Caco-2 (cell line): ENCODE results near the gene SERP1. TPM values are rescaled to one million over a fixed set of nuclear protein-coding genes. Genes with fewer than 3 reads are reported as not detected.
A peak's percentile ranks its signal among the peaks of the same experiment; 100 is the strongest.

Experiments used
- Bru-seq: library from RNA; stranded (reverse); fragments of 400-500 nt; gene quantifications from one replicate; lab custom pipeline; 2021; lab: Mats Ljungman, UMichigan
- BruChase-seq, 2 experiments: library from RNA; stranded (reverse); fragments of 400-500 nt; gene quantifications; one replicate each; lab custom pipeline; 2021; lab: Mats Ljungman, UMichigan
- BruUV-seq: library from RNA; stranded (reverse); fragments of 400-500 nt; replicated peaks from 2 replicates; lab custom pipeline; 2021; lab: Mats Ljungman, UMichigan
- CTCF ChIA-PET: fragments of 300-600 bp; sonication (Branson Sonifier 250); formaldehyde crosslinking; loops from one replicate; lab custom pipeline; 2022; ENCODE audit warnings: antibody characterized with exemption; lab: Charles Lee
- POLR2A ChIA-PET: fragments of 300-600 bp; sonication (Branson Sonifier 250); formaldehyde crosslinking; loops from one replicate; lab custom pipeline; 2022; ENCODE audit warnings: antibody characterized with exemption; lab: Charles Lee
- DNase-seq, 2 experiments: peaks; one replicate each; pipeline versions ENCODE4 v3.0.0 to v3.0.0-alpha.2; 2020 to 2022
- H3K27me3 ChIP-seq: replicated peaks from 2 replicates; pipeline ENCODE4 v1.6.0; 2011; ENCODE audit warnings: low read length; ENCODE audit not compliant: control insufficient read depth, insufficient read depth
- H3K36me3 ChIP-seq: 2 replicates; pipeline ENCODE4 v1.5.1; 2011; ENCODE audit warnings: low read length; ENCODE audit not compliant: control insufficient read depth, insufficient read depth
- H3K4me1 ChIP-seq: fragments of 250-450 bp; sonication (Bioruptor Pico); 2 replicates; pipeline ENCODE4 v1.5.1; 2020; ENCODE audit warnings: mild to moderate bottlenecking
- H3K4me3 ChIP-seq: 2 replicates; pipeline ENCODE4 v1.5.1; 2011; ENCODE audit warnings: low read depth, mild to moderate bottlenecking, control low read depth, low read length
- H3K9me3 ChIP-seq: fragments of 250-450 bp; sonication (Bioruptor Pico); 2 replicates; pipeline ENCODE4 v1.5.1; 2020; ENCODE audit warnings: mild to moderate bottlenecking, moderate library complexity
- H3K27ac Mint-ChIP-seq: one replicate; pipeline ENCODE4 v1.8.0; 2022; ENCODE audit warnings: mixed read lengths; ENCODE audit not compliant: unreplicated experiment
- H3K27me3 Mint-ChIP-seq: one replicate; pipeline ENCODE4 v1.8.0; 2022; ENCODE audit warnings: mixed read lengths; ENCODE audit not compliant: insufficient read depth, unreplicated experiment
- H3K36me3 Mint-ChIP-seq: one replicate; pipeline ENCODE4 v1.8.0; 2022; ENCODE audit warnings: mild to moderate bottlenecking, mixed read lengths; ENCODE audit not compliant: insufficient read depth, unreplicated experiment
- H3K4me1 Mint-ChIP-seq: one replicate; pipeline ENCODE4 v1.8.0; 2022; ENCODE audit warnings: low read depth, mixed read lengths; ENCODE audit not compliant: unreplicated experiment
- H3K4me3 Mint-ChIP-seq: one replicate; pipeline ENCODE4 v1.8.0; 2022; ENCODE audit warnings: mild to moderate bottlenecking, moderate library complexity, mixed read lengths; ENCODE audit not compliant: unreplicated experiment
- H3K9me3 Mint-ChIP-seq: one replicate; pipeline ENCODE4 v1.8.0; 2022; ENCODE audit warnings: mixed read lengths; ENCODE audit not compliant: unreplicated experiment
- intact Hi-C: fragments of 100-400 bp; cut with micrococcal nuclease; formaldehyde crosslinking; loops from one replicate; pipeline ENCODE4 v1.10.0; 2022; ENCODE audit not compliant: unreplicated experiment
- long read RNA-seq: library from polyadenylated mRNA; stranded (forward); transcript quantifications from one replicate; pipeline ENCODE4 v2.0.0, GENCODE V29; 2022
- total RNA-seq: library from RNA; stranded (reverse); gene quantifications from 2 replicates; pipeline ENCODE4 v1.2.3, GENCODE V29; 2022
- TF ChIP-seq, protein P1 (sequence below), 2 experiments: fragments of 200-600 bp in 1 of 2; IDR thresholded peaks; 1 replicate in 1 of 2; 2 replicates in 1 of 2; pipeline versions ENCODE4 v1.5.1 to v1.8.0; 2011 to 2022; ENCODE audit warnings: antibody characterized with exemption in 1 of 2, control low read depth in 1 of 2, inconsistent platforms in 1 of 2, low read depth in 1 of 2, low read length in 1 of 2, mild to moderate bottlenecking in 1 of 2, moderate library complexity in 1 of 2; ENCODE audit not compliant: insufficient read depth in 1 of 2, severe bottlenecking in 1 of 2, unreplicated experiment in 1 of 2

Gene SERP1
- total RNA-seq, result 89.4 and 90.8 TPM in 2 replicates
- Bru-seq, nascent RNA, result percentile 70 among the genes with signal in this experiment
- percentile 77 among the genes with signal in this experiment for BruChase-seq, experiment 1, labeled RNA remaining after a 2-hour chase
- percentile 89 among the genes with signal in this experiment for BruChase-seq, experiment 2, labeled RNA remaining after a 6-hour chase
- long read RNA-seq, transcript SERP1-201 (3 exons, 3,171 nt), result major isoform, 376 of 448 reads
- long read RNA-seq, partial matches to known transcripts, result 5 of 448 reads
- long read RNA-seq, other reads (novel, unspliced or antisense), result 66 of 448 reads

DNA sequence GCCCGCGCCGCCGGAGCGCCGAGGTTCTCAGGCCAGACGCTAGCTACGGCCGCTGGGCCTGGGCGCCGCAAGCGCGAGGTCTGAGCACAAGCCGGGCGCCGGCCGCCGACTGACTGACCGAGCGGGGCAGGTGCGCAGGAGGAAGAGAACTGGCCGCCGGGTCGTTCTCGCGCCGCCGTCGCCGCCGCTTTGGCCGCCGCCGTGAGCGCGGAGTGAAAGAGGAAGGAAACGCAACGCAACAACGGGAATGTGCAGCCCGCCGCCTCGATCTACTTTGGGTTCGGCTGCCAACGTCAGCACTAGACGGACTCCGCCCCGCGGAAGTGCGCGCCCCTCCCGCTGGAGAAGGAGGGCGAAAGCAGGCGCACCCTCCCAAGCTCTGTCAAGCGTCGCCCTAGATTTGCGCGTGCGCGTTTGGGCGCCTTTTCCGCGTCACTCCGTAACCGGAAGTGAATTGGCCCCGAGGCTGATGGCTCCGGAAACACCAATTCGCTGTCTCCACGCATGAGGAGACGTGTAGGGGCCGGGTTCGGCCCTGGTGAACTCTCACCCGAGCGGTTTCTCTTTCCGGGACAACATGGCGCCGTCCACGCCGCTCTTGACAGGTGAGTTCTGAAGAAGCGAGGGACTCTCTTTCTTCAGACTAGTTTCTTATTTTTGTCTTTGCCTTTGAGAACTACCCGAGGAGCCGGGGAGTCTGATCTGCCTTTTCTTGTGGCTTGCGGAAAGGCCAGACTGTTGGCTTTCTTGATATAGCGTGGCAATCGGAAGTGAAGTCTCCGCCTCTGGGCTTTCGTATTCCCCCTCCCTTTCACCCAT is at the start of gene SERP1, which contains the start of gene EIF2A:
TSS of gene SERP1 (minus strand) at position 271 of the 819 bp plus-strand sequence. CDS start 361 bp downstream, outside the sequence.
TSS of gene EIF2A (plus strand) at position 562 of the 819 bp plus-strand sequence. CDS start at position 578, 16 bp downstream.
- POLR2A ChIA-PET, result interaction anchor here (0.6 to 1.3 kb wide), 10 partner anchors 9 to 576 kb away, joined by 3 to 6 read pairs (median 3); partner anchors contain the start of genes ERICH6, SELENOT and TSC22D2
- peak within 1 kb of the TSS; percentile 99 for H3K27ac Mint-ChIP-seq
- H3K4me1 Mint-ChIP-seq, result peaks cover 6% of the 10 kb centered on the region
- H3K9me3 ChIP-seq, result no peaks in the 10 kb centered on the region
- H3K4me1 ChIP-seq, result peaks cover 11% of the 10 kb centered on the region
- peak; percentile 98 for DNase-seq
- no peaks in the 10 kb centered on the region for H3K27me3 ChIP-seq
- CTCF ChIA-PET, result no interaction called here
- TF ChIP-seq, protein P1, sequence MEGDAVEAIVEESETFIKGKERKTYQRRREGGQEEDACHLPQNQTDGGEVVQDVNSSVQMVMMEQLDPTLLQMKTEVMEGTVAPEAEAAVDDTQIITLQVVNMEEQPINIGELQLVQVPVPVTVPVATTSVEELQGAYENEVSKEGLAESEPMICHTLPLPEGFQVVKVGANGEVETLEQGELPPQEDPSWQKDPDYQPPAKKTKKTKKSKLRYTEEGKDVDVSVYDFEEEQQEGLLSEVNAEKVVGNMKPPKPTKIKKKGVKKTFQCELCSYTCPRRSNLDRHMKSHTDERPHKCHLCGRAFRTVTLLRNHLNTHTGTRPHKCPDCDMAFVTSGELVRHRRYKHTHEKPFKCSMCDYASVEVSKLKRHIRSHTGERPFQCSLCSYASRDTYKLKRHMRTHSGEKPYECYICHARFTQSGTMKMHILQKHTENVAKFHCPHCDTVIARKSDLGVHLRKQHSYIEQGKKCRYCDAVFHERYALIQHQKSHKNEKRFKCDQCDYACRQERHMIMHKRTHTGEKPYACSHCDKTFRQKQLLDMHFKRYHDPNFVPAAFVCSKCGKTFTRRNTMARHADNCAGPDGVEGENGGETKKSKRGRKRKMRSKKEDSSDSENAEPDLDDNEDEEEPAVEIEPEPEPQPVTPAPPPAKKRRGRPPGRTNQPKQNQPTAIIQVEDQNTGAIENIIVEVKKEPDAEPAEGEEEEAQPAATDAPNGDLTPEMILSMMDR (IDR thresholded peaks at IDR 0.05; ENCODE audit: insufficient read depth in 1 of 2, low read depth in 1 of 2, low read length in 1 of 2, severe bottlenecking in 1 of 2, unreplicated experiment in 1 of 2), result no peak
- H3K36me3 Mint-ChIP-seq, result peaks cover 64% of the 10 kb centered on the region
- H3K36me3 ChIP-seq, result peaks cover 3% of the 10 kb centered on the region; the same call in 1 of the 2 replicates
- peak within 1 kb of the TSS; percentile 99 for H3K4me3 ChIP-seq
- peak within 1 kb of the TSS; percentile 87 for H3K4me3 Mint-ChIP-seq
- no peaks in the 10 kb centered on the region for H3K27me3 Mint-ChIP-seq
- BruUV-seq, result no TSS peak
- H3K9me3 Mint-ChIP-seq, result no peaks in the 10 kb centered on the region
- intact Hi-C loops, result loop anchor here (1.0 kb wide), 1 partner anchor 57 kb away; the partner anchor contains the start of gene SELENOT

DNA sequence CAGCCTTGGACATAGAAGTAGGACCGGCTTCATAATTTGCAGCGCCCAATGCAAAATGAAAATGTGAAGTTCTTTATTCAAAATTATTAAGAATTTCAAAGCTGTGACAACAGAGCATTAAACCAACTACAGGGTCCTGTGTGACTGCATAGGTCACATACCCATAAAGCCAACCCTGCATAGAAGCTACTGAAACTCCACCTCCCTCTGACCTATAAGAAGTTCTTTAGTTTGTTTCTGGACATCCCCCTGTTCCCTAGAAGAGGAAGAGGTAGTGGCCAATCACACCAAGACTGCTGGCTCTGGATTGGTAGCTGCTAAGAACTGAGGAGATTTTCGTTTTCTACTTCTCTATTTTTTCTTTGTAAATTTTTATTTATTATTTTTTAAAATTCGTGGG is 47.9 kb upstream of the SERP1 start:
- H3K4me1 Mint-ChIP-seq, result peaks cover 2% of the 10 kb centered on the region
- BruUV-seq, result no TSS peak
- no peak overlapping the region for H3K27ac Mint-ChIP-seq
- Histone ChIP-seq H3K27me3 (no peaks in the 10 kb centered on the region), H3K9me3 (no peaks in the 10 kb centered on the region), H3K4me3 (no peak overlapping the region), H3K4me1 (peaks cover 17% of the 10 kb centered on the region), H3K36me3 (no peaks in the 10 kb centered on the region)
- H3K36me3 Mint-ChIP-seq, result peaks cover 16% of the 10 kb centered on the region
- ChIA-PET POLR2A (interaction anchor here (1.2 kb wide), 1 partner anchor 9 kb away, joined by 3 read pairs; the partner anchor contains the start of gene SELENOT), CTCF (no interaction called here)
- intact Hi-C loops, result no loop called here
- no peak for DNase-seq
- TF ChIP-seq, protein P1 (IDR thresholded peaks at IDR 0.05; ENCODE audit: insufficient read depth in 1 of 2, low read depth in 1 of 2, low read length in 1 of 2, severe bottlenecking in 1 of 2, unreplicated experiment in 1 of 2), result no peak
- H3K9me3 Mint-ChIP-seq, result no peaks in the 10 kb centered on the region
- H3K4me3 Mint-ChIP-seq, result no peak overlapping the region
- H3K27me3 Mint-ChIP-seq, result no peaks in the 10 kb centered on the region

DNA sequence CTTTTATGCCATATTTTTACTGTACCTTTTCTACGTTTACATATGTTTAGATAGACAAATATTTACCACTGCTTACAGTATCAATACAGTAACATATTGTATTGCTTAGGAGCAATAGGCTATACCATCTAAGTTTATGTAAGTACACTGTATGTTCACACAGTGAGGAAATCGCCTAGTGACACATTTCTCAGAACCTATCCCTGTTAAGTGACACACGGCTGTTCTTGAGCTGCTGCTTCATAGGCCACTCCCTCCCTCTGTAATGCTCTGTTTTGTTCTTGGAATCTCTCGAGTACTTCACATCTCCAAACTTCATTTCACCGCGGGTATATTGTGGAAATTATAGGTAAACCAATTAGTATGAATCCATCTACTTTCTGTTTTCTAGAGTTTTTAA is 43.5 kb upstream of the SERP1 start:
- CTCF ChIA-PET, result no interaction called here
- H3K9me3 ChIP-seq, result no peaks in the 10 kb centered on the region
- H3K4me3 ChIP-seq, result no peak overlapping the region
- Mint-ChIP-seq H3K4me3 (no peak overlapping the region), H3K27me3 (no peaks in the 10 kb centered on the region), H3K27ac (no peak overlapping the region), H3K9me3 (no peaks in the 10 kb centered on the region), H3K4me1 (peaks cover 5% of the 10 kb centered on the region), H3K36me3 (peaks cover 23% of the 10 kb centered on the region)
- peaks cover 5% of the 10 kb centered on the region; the same call in 1 of the 2 replicates for H3K4me1 ChIP-seq
- BruUV-seq, result no TSS peak
- no peak for DNase-seq
- TF ChIP-seq, protein P1 (IDR thresholded peaks at IDR 0.05; ENCODE audit: insufficient read depth in 1 of 2, low read depth in 1 of 2, low read length in 1 of 2, severe bottlenecking in 1 of 2, unreplicated experiment in 1 of 2), result no peak
- no peaks in the 10 kb centered on the region for H3K27me3 ChIP-seq
- POLR2A ChIA-PET, result no interaction called here
- intact Hi-C loops, result no loop called here
- H3K36me3 ChIP-seq, result peaks cover 2% of the 10 kb centered on the region; the same call in 1 of the 2 replicates
